SU-DHL-6 (cell line): ENCODE data around the gene TSG101.

ENCODE experiments used
- H2AFZ ChIP-seq: fragments of 200-600 bp; sonication (generic); 2 replicates; pipeline ENCODE4 v1.6.1; 2014; ENCODE audit warnings: low read depth, mild to moderate bottlenecking, moderate library complexity, mixed read lengths, antibody characterized with exemption, low read length; ENCODE audit not compliant: severe bottlenecking
- H3F3A ChIP-seq: fragments of 200-600 bp; shearing (Covaris generic); 2 replicates; pipeline ENCODE4 v1.6.0; 2016; ENCODE audit warnings: antibody characterized with exemption, mild to moderate bottlenecking; ENCODE audit not compliant: insufficient read depth
- H3K27ac ChIP-seq: fragments of 200-600 bp; sonication (generic); 2 replicates; pipeline ENCODE4 v1.5.1; 2016; ENCODE audit warnings: low read depth, mild to moderate bottlenecking, low read length, moderate library complexity, mixed read lengths
- H3K27me3 ChIP-seq: fragments of 200-600 bp; sonication (generic), shearing (Covaris generic); 2 replicates; pipeline ENCODE4 v1.6.0; 2014; ENCODE audit warnings: mild to moderate bottlenecking, low read length
- H3K36me3 ChIP-seq: fragments of 200-600 bp; sonication (generic); 2 replicates; pipeline ENCODE4 v1.6.1; 2014; ENCODE audit warnings: mild to moderate bottlenecking, low read length, mixed read lengths
- H3K4me2 ChIP-seq: fragments of 300-600, 200-600 bp; shearing (Covaris generic), sonication (generic); 2 replicates; pipeline ENCODE4 v1.6.0; 2014; ENCODE audit warnings: low read length, low read depth, mild to moderate bottlenecking; ENCODE audit not compliant: poor library complexity, severe bottlenecking
- H3K4me3 ChIP-seq: fragments of 200-600 bp; sonication (generic); 2 replicates; pipeline ENCODE4 v1.5.1; 2014; ENCODE audit warnings: antibody characterized with exemption, low read length, mild to moderate bottlenecking, mixed read lengths; ENCODE audit not compliant: insufficient read depth, poor library complexity, severe bottlenecking
- H3K79me2 ChIP-seq: fragments of 200-600 bp; sonication (generic); 2 replicates; pipeline ENCODE4 v1.6.1; 2014; ENCODE audit warnings: mild to moderate bottlenecking, low read length, moderate library complexity; ENCODE audit not compliant: insufficient read depth
- H3K9ac ChIP-seq: fragments of 200-600 bp; sonication (generic); 2 replicates; pipeline ENCODE4 v1.7.0; 2014; ENCODE audit warnings: mild to moderate bottlenecking, low read length
- H3K9me2 ChIP-seq: fragments of 200-600 bp; sonication (generic); replicated peaks from 2 replicates; pipeline ENCODE4 v1.6.1; 2014; ENCODE audit warnings: low read length; ENCODE audit not compliant: insufficient read depth
- H3K9me3 ChIP-seq: fragments of 200-600 bp; sonication (generic); 2 replicates; pipeline ENCODE4 v1.6.1; 2014; ENCODE audit warnings: low read length, mixed read lengths; ENCODE audit not compliant: insufficient read depth
- H4K20me1 ChIP-seq: fragments of 200-600 bp; sonication (generic); 2 replicates; pipeline ENCODE4 v1.6.1; 2014; ENCODE audit warnings: low read depth, mild to moderate bottlenecking, antibody characterized with exemption, low read length, moderate library complexity, mixed read lengths
- EZH2phosphoT487 ChIP-seq: fragments of 200-600 bp; sonication (generic), shearing (Covaris generic); conservative IDR thresholded peaks from 2 replicates; pipeline ENCODE4 v1.6.1; 2018; ENCODE audit warnings: mild to moderate bottlenecking, antibody characterized with exemption, low read length, moderate library complexity, mixed read lengths
- TF ChIP-seq, protein P1 (sequence below): fragments of 200-600 bp; sonication (generic); IDR thresholded peaks from one replicate; pipeline ENCODE4 v1.5.1; 2017; ENCODE audit warnings: antibody characterized with exemption, mild to moderate bottlenecking, low read length, moderate library complexity; ENCODE audit not compliant: insufficient read depth, poor library complexity, severe bottlenecking

TSG101 gene

DNA sequence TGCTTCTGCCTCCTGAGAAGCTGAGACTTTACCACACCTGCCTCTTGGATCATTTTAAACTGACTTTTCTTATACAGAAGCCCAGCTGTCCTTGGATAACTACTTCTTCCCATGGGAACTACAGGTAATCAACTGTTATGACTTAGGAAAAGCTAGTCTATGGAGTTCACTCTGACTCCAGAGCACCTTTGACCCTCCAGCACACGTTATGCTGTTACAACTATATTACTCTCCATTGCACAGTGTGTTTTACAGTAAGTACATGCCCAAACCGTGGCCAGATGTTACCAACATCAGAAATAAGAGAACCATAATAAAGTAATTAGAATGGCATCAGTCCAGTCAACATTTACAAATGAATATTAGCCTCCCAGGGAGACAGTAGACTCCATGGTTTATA lies 21.3 kb upstream of the TSG101 start:
- Histone ChIP-seq H3F3A (no peaks in the 10 kb centered on the region), H3K79me2 (no peaks in the 10 kb centered on the region), H4K20me1 (no peaks in the 10 kb centered on the region), H3K9me3 (no peaks in the 10 kb centered on the region), H3K36me3 (no peaks in the 10 kb centered on the region), H3K27me3 (no peaks in the 10 kb centered on the region), H3K27ac (no peak overlapping the region), H2AFZ (no peak overlapping the region), H3K9ac (no peak overlapping the region), H3K4me2 (no peak overlapping the region), H3K4me3 (no peak overlapping the region), H3K9me2 (no peaks in the 10 kb centered on the region)
- no peak for TF ChIP-seq EZH2phosphoT487
- TF ChIP-seq, protein P1, sequence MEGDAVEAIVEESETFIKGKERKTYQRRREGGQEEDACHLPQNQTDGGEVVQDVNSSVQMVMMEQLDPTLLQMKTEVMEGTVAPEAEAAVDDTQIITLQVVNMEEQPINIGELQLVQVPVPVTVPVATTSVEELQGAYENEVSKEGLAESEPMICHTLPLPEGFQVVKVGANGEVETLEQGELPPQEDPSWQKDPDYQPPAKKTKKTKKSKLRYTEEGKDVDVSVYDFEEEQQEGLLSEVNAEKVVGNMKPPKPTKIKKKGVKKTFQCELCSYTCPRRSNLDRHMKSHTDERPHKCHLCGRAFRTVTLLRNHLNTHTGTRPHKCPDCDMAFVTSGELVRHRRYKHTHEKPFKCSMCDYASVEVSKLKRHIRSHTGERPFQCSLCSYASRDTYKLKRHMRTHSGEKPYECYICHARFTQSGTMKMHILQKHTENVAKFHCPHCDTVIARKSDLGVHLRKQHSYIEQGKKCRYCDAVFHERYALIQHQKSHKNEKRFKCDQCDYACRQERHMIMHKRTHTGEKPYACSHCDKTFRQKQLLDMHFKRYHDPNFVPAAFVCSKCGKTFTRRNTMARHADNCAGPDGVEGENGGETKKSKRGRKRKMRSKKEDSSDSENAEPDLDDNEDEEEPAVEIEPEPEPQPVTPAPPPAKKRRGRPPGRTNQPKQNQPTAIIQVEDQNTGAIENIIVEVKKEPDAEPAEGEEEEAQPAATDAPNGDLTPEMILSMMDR = no peak

DNA sequence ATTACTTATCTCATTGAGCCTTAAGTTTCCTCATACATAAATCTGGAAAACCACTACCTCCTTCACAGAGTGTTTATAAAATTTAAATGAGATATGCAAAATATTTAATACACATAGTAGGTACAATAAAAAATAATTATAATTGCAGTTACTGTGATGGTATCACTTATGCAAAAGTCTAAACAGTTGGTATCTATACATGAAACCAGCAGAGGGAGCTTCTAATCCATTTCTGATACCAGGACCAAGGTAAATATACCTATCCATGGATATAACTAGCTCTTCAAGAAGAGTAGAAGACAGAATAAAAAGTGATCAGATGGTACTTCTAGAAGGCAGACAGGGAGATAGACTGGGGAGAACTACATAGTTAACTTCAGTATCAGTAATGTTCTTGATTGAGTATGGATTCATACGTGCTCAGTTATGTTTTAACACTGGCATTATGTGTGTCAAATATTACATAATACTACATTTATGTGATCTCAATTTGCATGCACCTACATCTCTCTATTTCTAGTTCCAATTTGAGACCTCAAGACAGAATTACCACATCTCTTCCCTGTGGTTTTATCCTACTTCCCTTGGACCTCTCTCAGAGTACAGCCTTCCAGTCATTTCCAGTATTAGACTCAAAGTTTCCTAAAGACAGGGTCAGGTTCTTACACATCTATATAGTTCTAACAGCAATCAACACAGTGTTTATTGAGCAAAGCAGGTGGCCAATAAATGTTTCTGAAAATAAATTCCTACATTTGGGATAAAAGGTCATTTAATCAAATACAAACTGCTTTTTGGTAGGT lies 13.7 kb upstream of the TSG101 start:
- Histone ChIP-seq H4K20me1 (no peaks in the 10 kb centered on the region), H3K27me3 (no peaks in the 10 kb centered on the region), H3K9ac (no peak overlapping the region), H3K9me2 (no peaks in the 10 kb centered on the region), H3F3A (no peaks in the 10 kb centered on the region), H3K79me2 (no peaks in the 10 kb centered on the region), H3K9me3 (no peaks in the 10 kb centered on the region), H3K36me3 (no peaks in the 10 kb centered on the region), H3K4me3 (no peak overlapping the region), H3K27ac (no peak overlapping the region), H2AFZ (no peak overlapping the region), H3K4me2 (no peak overlapping the region)
- no peak for TF ChIP-seq EZH2phosphoT487
- TF ChIP-seq, protein P1 = peak; percentile 58

DNA sequence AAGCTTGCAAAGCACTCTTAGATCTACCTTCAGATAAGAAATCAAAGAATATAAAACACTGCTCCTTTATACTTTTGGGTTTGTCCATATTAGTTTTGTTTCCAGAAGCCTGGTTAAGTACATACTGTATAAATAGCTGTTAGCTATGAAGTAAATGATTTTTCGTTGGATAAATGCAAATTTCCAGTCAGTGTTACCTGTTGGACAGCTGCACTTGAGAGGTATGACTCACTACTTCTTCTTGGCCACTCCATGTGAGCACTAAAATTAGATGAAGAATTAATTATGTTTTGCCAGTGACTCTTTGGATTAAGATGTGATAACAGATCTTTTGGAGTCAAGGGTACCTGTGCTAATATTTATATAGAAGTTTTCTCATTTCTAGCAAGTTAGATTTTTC lies 9.5 kb upstream of the TSG101 start:
- no peak overlapping the region for H3K27ac ChIP-seq
- H4K20me1 ChIP-seq = no peaks in the 10 kb centered on the region
- no peak overlapping the region for H3K9ac ChIP-seq
- H3K36me3 ChIP-seq = no peaks in the 10 kb centered on the region
- H3K9me3 ChIP-seq = no peaks in the 10 kb centered on the region
- no peak overlapping the region for H2AFZ ChIP-seq
- H3K9me2 ChIP-seq = no peaks in the 10 kb centered on the region
- 0 out of 2 replicates have a peak, but pooled peaks cover 2% of the 10 kb centered on the region for H3F3A ChIP-seq
- no peak overlapping the region for H3K4me2 ChIP-seq
- TF ChIP-seq, protein P1 = no peak
- no peak for TF ChIP-seq EZH2phosphoT487
- no peak overlapping the region for H3K4me3 ChIP-seq
- H3K79me2 ChIP-seq = no peaks in the 10 kb centered on the region
- no peaks in the 10 kb centered on the region for H3K27me3 ChIP-seq
